ENCODE results near the gene RETREG1.

Gene RETREG1

DNA sequence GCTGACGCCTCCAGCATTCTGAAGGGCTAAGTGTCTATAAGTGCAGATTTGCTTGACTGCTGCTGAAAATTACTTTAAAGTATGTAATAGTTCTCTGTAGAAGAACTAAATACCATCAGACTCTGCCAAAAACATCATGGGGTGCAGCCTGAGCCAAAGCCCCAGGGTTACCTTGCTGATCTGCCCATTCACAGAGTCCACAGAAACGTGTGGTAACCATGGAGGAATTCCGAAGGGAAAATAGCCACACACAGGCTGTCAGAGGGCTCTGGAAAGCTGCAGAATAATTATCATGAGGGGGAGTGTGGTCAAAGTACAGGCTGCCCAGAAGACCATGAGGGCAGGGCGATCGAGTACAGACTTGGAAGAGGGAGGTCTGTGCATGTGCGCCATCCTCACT is 36.4 kb downstream of the RETREG1 start:
- no peak for DNase-seq

DNA sequence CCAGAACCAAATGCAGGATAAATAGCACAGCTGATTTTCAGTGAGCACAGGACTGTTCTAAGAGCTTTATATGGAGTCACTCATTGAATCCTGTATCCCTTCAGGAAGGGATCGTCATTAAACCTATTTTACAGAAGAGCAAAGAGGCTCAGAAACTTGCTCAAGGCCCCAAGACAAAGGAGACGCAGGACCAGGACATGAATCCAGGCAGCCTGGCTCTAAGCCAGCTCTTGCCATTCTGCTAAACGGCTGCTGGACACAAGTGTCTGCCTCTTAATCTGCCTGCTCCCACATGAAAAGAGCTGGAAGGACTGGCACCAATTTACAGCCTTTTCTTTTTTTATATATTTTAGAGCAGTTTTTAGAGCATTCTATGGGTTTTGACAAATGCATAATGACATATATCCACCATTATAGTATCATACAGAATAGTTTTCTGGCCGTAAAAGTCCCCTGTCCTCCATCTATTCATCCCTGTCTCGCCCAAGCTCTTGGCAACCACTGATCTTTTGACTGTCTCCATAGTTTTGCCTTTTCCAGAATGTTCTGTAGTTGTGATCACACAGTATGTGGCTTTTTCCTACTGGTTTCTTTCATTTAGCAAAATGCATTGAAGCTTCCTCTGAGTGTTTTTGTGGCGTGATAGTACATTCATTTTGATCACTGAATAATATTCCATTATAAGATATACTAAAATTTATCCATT is 37.5 kb downstream of the RETREG1 start:
- no peak for DNase-seq

DNA sequence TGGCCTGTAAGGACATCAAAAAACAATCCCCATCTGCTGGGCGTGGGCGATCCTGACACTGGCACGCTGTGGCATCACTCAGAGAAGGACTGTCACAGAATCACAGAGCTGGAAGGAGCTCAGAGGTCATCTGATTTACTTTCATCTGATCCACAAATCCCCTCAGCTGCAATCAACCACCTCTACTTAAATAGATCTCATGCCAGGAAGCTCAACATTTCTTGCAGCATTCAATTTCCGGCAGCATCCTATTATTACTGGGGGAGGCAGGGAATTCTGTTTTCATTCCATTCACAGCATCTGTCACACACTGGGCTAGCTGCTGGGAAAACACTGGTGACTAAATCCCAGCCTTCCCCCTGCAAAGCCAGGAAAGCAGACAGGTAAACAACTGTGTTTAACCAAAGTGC is 38.3 kb downstream of the RETREG1 start:
- no peak for DNase-seq

DNA sequence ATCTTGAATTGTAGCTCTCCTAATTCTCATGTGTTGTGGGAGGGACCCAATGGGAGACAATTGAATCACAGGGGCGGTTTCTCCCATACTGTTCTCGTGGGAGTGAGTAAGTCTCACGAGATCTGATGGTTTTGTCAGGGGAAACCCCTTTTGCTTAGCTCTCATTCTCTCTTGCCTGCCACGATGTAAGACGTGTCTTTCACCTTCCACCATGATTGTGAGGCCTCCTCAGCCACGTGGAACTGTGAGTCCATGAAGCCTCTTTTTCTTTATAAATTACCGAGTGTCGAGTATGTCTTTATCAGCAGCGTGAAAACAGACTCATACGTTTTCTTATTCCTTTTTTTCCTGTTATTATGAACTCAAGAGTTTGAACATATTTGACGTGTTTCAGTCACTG is 39.1 kb downstream of the RETREG1 start:
- DNase-seq: no peak

DNA sequence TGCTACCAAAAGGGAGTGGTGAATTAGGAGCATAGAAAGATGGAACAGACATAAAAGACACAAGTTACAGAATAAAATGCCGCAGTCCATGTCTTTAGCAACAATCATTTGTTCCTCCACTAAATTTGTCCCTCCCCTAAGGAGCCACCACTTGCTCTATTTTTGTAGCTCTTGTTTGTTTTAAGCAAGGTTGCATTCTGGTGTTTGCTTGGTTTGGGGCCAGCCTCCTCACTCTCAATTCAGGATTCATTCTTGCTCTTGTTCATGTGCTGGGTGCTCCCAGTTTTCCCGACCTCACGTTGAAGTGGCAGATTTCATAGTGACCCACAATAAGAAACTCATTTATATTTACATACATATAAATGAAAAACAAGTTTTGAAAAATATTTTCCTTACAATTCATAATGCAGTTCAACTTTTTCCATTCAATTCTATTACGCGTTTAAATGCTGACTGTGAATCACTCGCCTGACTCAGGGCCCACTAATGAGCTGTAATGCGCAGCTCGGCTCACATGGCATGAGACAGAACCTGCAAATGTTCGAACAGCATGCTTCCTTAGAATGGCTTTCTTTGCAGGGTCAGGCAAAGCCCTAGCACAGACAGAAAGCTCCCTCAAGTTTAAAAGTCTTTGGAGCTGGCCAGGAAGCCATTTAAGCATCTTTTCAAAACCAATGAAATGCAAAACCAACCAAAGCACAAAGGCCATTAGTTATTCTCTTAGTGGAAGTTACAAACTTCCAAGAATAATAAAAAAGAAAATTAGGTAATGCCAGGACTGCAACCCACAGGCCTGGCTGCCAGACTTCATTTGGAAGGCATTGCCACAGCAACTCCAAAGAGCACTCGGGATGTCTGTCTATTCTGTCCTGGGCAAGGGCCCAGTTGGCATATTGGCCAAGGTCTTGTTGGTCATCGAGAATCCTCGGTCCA is 41.7 kb downstream of the RETREG1 start:
- no peak for DNase-seq

DNA sequence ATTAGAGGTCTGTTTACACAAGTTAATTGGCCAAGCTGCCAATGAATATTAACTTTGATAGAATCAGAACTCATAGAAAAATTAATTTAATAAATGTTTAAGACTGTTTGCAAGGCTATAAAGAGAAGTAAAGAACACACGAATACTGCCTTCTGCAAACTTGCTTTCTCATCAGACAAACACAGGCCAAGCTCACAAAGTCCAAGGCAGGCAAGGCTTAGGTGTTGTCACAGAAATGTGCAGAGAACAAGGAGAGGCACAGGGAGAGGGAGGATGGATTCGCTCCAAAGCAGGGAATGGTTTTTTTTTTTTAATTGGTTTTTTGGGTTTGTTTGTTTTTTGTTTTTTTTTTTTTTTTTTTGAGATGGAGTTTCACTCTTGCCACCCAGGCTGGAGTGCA is 43.4 kb downstream of the RETREG1 start:
- no peak for DNase-seq

DNA sequence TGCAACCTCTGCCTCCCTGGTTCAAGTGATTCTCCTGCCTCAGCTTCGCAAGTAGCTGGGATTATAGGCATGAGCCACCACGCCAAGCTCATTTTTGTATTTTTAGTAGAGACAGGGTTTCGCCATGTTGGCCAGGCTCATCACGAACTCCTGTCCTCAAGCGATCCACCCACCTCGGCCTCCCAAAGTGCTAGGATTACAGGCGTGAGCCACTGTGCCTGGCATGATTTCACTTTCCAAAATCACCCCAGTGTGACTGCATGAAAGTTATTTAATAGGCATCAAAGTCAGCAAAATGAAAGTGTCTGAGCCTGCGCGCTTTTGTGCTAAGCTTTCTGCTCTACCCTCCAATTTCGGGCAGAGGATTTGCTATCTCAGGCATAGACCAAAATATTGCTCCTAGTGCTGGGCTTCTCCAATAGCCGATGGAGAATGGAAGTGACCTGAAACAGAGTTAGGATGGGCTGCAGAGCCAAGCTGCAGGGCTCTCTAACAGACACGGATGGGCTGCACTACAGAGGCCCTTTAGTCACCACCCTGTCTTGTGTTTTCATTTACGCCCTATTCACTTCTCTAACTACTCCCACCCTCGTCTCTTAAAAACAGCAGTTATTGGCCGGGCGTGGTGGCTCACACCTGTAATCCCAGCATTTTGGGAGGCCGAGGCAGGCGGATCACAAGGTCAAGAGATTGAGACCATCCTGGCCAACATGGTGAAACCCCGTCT is 44.3 kb downstream of the RETREG1 start:
- DNase-seq: no peak

DNA sequence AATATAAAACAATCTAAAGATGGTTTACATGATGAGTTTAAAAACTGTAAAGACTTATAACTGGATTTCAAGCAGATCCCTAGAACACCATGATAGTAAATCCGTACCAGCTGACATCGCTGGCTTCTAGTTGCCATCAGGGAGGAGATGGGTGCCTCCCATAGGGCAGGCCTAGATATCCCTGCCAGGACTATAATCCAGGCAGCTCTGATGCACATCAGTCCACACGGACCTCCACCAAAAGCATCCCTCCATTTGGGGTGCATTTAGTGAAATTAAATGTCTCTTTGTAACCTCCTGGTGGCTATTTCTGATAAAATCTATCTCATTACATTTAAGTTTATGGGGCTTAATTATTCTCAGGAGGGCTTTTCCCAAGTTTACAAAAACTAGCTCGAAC is 45.8 kb downstream of the RETREG1 start:
- DNase-seq: no peak

DNA sequence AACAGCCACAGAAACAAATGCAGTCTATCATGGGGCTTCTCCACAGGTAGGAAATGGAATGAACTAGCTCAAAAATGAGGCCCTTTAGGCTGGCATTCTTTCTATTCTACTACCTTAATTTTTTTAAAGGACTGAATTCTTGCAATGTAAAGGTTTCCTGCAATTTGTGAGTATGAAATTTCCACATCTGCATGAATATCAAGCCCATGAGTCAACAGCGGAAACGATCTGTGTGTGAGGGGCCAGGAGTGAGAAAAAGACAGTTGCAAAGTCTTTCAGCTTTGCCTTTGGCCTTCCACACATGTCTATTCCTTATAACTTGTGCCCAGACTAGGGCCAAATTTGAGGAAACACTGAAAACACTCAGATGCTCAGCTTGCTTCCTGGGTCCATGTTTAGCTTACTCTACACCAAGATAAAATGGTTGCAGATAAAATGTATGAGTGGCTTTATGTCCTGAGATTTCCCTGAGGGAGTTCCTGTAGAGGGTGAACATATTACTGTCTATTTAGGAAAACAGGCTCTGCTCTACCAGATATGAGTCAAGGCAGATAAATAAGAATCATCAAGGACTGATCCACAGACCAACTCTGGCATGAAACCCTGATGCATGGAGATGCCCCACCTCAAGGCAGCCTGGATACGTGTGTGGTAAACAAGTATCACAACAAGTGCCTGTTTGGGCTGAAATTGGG is 46.5 kb downstream of the RETREG1 start:
- DNase-seq: no peak

DNA sequence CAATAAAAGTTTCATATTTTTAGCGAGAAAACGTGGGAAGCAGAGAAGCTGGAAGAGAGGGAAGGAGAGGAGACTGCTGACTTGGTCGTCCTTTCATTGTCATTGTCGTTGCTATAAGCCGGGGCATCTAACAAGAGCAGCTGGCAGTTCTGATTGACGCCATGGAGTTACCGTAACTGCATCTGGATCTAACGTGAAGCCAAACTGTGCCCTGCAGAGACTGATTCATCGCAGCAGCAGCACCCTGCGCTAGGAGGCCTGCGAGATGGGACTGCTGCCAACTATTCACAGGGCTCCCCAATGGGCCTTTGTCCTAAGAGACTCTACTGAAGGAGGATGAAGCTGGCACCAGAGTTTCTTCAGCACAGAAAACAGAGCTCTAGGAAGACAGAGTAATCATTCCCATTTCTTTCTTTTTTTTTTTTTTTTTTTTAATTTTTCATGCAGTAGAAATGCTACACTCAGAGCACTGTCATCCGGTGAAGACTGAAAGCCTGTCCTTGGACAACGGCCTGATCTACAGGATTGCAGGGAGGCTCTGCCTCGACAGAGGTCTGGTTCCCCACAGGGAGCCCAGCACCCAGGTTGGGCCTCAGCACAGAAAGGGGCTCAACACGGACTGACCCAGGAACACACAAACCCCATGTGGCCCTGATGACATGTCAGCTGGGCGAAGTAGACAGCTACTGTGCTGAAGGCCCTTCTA is 47.8 kb downstream of the RETREG1 start:
- DNase-seq: no peak

DNA sequence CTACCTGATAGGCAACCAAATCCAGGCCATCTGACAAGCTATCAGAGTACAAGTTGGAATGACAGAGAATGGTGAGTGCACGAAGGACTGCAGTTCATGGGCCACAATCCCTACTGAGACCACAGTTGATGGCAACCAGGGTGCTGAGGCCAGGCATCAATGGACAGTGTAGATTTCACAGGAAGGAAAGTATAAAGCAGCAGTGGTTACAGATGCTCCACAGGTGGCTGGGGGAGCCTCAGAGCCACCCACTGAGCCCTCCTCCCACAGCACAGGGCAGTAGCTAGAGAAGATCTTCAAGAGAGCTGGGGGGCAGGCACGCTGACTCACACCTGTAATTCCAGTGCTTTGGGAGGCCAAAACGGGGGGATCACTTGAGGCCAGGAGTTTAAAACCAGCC is 49.4 kb downstream of the RETREG1 start:
- DNase-seq: no peak

DNA sequence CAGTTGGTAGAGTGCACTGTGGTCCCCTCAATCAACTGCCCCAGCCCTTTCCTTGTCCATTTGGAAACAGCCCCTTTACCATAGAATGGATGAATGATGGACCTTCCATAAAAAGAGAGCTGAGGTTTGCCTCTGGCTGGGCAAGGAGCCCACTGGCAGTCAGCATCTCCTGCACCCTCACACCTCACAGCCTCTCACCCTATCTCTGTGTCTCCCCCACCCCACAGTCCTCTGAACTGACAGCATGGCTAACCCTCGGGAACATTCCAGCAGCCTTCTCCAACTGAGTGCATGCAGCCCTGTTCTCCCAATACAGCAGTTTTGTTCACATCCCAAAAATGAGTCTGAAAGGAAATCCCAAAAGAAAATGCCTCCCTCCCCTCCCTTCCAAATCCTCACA is 51.7 kb downstream of the RETREG1 start:
- DNase-seq: no peak

DNA sequence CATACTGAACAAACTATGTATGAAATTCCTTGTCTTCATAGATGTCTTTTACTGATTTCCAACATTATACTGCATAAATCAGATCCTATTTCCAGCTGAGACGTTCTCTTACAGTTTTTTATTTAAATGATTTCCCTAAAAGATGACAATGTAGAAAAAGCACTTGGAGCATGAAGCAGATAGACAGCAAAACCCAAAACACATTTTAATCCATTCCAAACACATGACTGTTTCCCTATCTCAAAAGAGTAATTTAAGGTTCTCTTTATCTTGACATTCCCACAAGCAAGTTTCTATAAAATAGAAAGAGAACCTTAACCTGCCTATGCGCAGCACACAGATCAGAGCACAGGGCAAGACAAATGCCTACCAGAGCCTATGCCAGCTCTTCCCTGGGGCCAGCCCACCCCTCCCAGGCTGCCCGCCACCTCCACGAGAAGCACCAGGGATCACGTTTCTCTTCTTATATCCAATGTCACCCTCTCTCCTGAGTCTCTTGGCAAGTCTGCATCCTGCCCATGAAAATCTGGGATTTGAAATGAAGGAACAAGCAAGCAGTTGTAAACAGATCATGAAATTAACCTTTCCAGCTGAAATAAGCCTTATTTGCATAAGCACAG is 52.4 kb downstream of the RETREG1 start:
- DNase-seq: no peak

DNA sequence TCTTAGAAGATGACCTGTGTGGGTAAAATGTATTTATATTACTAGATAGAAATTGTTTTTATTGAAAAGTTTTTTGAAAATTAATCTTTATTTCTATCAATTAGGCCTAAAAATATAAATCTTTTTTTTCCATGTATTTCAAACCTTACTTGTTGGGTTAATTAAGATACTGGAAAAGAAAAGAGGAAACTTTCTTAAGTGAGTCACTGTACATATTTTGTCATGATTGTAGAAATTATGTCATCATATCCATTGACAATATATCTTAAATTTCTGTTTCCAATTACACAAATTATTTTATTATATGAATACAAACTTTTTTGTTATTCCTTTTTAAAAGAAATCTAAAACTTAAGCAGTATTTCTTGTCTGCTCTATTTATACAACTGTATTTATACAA is 53.1 kb downstream of the RETREG1 start:
- DNase-seq: no peak

DNA sequence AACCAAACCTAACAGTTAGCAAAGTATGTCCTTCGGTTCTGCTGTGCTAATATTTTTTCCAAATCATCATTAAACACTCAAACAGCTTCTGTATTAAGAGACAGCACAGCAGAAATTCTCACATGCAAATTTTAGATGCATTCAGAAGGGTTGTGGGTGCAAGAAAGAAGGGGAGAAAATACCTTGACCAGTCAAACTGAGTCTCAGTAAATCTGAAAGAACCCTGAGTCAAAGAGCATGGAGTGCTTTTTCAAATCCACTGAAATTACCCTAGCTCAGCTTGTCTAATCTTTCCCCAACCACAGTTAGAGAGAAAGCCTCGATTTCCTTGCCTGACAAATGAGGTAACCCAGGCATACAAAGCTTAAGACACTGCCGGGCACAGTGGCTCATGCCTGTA is 55.1 kb downstream of the RETREG1 start:
- DNase-seq: no peak

DNA sequence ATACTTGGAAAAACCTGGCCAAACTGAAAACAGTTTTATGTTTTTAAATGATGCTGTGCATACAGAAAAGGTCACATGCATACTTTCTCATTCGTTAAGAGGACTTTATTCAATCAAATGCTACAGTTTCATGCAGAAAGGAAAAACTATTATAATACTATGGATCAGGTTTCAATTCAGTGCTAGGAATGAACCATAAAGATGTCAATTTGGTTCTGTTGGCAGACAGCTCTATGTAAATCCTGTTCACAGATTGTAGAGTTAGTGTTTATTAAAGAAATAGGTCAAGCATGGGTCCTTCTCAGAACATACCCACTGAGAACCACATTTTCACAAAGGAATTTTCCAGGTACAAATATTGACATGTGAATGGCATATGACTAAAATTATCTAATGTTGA is 57.1 kb downstream of the RETREG1 start:
- no peak for DNase-seq

DNA sequence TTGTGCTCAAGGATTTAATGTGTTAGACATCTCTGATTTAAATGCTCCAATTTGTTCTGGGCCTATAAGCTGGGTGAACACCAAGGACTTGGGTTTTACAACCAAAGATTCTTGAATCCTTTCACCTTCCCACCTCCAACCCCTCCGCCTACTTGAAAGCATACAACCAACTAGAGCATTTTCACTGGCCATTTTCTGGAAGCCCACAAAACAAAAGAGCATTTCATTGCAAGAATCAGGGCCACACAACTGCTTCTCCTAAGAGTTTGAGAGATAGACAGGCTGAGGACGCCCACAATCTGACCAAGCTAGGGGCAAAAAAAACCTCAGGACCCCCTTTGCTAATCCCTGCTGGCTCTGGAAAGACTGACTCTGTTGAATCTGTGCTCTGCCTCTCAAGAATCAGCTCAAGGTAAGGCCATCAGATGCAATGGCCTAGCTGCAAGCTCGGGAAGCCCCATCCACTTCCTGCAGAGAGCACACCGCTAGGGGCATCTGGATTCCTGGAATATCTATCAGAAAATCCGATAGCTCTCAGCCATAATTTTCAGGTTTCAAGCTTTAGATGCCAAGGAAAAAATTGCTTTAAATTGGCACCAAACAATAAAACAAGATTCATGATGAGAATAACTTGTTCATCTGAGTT is 57.7 kb downstream of the RETREG1 start:
- no peak for DNase-seq

DNA sequence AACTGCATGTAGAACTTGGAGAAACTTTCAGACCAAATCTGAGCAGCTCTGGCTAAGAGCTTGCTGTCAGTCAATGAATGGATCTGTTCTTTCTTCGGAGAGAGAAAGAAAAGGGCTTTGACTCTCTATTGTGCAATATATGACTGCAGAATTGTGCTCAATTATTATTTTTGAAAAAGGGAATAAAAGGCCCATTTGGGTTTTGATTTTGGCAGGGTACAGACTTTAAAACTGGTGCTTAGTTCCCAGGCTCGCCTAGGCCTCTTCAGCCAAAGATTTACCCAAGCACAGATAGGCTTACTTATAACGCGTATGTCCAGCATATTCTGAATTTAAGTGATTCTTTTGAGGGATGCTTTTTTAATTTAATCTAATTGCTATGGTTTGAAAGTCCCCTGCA is 59.3 kb downstream of the RETREG1 start:
- DNase-seq: no peak

DNA sequence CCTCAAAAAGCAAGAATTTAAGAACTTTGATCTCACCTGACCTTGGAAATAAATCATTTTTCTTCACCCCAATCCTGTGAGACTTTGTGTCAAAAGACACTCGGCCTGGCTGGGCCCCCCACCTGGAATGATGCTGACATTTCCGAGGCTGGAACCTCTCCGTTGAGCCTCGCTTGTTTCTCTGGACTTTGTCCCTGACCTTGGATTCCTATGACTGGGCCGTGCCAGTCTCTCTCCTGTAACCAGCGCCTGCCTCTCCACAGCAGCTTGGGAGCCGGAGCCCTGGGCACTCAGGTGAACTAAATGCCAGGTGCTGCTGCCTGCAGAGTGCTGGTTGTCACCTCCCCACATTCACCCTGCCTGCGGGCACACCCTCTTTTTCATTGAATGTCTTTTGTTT is 62.7 kb downstream of the RETREG1 start:
- DNase-seq: no peak

DNA sequence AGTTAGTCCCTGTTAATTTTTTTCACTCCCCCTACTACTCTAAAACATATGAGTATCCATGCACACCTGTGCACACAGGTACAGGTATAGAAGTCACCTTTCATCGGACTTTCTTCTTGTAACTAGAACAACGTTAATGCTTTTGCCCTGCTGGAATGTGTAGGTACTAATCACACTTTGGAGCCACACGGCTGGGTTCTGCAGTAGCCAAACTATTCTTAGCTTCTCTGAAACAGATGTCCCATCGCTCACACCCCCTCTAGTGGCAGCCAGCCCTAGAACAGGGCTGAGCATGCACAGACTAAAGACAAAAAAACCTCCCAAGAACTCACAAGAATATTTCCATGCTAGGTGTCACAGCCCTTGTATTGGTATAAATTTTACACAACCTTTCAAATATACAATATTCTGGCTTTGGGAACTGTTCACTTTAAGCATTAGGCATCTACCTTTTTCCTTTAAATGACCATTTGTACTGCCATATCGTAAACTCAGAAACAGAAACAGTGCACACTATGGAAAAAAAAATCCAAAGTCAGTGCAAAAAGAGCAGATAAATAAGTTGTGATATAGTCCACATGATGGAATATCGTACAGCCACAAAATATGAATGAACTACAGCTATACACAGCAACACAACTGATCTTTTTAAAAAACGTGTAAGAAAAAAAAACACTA is 64.0 kb downstream of the RETREG1 start:
- peak; percentile 77 for DNase-seq

DNA sequence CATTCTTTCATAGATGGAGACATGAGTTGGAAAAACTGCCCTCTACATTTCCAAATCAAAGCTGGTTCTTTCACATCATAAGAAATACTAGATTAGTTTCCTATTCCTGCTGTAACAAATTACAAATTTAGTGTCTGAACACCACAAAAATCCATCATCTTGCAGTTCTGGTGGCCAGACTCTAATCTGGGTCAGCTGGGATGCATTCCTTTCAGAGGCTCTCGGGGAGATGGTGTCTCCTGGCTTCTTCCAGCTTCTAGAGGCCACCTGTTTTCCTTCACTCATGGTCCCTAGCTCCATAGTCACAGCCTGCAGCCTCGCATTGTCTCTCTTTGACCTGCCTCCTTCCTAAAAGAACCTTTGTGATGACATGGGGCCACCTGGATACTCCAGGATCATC is 65.2 kb downstream of the RETREG1 start:
- DNase-seq: no peak

Data from right forelimb (tissue), 1 donor.